GM18505 (cell line): ENCODE measurements around the gene TFRC.
A peak's percentile ranks its signal among the peaks of the same experiment; 100 is the strongest.
"Not testable (repeated sequence)": the region's sequence is repeated elsewhere in the genome, so short reads cannot be mapped to it uniquely, and the experiment has no call there.

Experiments used
- ATAC-seq: cut with Tn5 transposase; IDR thresholded peaks from one replicate; pipeline ENCODE4 v1.9.1; 2021; ENCODE audit not compliant: unreplicated experiment
- POLR2A ChIP-seq: IDR thresholded peaks from 4 replicates; pipeline ENCODE4 v1.6.1; 2011; ENCODE audit warnings: borderline replicate concordance; ENCODE audit not compliant: insufficient read depth, insufficient read length; ENCODE audit errors: extremely low read depth

TFRC gene

DNA sequence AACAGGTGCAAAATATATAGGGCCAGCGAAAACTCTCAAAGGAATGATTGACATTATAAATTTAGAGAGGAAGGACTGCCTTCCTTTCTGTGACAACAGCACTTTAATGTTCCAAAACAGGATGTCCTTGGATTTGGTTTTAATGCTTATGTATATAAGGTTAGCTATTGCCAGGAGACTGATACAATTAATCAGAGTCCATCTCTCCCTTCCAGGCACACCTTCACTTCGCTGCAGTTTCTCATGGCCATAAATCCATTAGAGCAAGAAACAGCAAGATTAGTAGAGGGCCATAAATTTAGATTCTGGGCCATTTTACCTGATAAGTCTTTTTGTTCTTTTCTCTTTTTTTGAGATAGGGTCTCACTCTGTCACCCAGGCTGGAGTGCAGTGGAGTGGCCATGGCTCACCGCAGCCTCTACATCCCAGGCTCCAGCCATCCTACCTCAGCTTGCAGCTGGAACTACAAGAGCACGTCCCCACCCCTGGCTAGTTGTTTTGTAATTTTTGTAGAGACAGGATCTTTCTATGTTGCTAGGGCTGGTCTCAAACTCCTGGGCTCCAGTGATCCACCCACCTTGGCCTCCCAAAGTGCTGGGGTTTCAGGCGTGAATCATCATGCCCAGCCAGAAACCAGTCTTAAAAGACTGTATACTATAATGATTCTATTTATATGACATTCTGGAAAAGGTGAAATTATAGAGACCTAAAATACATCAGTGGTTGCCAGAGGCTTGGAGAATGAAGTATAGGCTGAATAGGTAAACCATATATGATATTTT is 15.7 kb upstream of the TFRC start:
- no peak for ATAC-seq
- TF ChIP-seq POLR2A = no peak

- no peak for TF ChIP-seq POLR2A
- ATAC-seq = peak; percentile 85
Observed at GRCh38 chr3:196096382-196096953, 14.6 kb upstream of the TFRC start.

GRCh38 chr3:196093317-196094111 is 11.6 kb upstream of the TFRC start:
- ATAC-seq = no peak
- no peak for TF ChIP-seq POLR2A

- ATAC-seq = no peak
- no peak for TF ChIP-seq POLR2A
Observed at GRCh38 chr3:196087906-196088305, 6.0 kb upstream of the TFRC start.

DNA sequence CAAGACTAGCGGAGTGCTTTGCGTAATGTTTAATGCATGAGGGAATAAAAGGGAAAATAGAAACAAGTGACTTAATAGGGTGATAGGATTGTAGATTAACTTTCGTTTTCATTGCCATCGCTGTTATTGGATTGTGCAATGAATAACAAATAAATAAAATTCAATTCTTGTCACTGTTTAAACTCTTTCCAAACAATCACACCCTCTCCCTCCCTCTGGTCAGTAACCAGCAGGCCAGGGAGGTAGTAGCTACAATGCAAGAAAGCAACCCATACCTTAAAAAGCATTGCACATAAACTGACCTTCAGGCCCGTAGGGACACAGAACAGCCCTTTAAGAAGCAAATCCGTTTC is 705 bp upstream of the TFRC start:
- no peak for TF ChIP-seq POLR2A
- ATAC-seq = peak; percentile 9

DNA sequence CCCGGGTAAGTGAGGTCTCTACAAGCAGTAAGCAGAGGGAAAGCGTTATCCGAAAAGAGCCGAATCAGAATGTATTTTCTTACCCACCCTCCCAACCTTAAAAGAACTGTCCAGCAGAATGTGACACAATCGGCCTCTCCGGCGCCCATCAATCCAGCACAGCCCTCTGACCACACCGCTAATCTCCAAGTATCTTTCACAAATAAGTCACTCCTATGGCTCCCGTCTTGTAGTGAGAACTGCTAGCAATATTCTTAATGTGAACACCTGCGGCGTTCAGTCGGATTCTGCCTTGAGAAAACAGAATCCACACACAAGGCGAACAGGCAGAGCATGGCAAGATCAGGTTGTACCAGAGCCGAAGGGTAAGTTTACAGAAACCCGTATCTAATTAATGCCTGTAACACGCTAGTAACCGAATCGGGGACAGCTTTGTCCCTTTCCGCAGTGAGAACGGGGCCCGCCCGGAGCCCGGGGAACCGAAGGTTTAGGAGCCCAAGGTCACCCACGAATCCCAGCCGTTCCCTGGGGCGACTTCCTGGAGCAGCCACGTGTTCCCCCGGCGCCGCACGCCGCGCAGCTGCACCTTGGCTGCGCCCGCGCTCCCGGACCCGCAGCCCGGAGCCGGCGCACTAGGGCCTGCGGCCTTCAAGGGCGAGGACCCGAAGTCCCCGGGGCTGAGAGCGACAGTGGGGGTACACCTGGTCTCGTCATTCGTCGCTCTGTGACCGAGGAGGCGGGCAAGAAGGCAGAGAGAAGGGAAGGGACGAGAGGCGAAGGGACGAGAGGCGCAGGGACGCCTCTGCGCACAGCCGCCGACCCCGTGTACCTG is 672 bp downstream of the TFRC start:
- peak; percentile 38 for ATAC-seq
- no peak for TF ChIP-seq POLR2A

GRCh38 chr3:196080101-196080846 is 1.6 kb downstream of the TFRC start:
- ATAC-seq = not testable (repeated sequence)

- no peak for ATAC-seq
- TF ChIP-seq POLR2A = no peak
Observed at GRCh38 chr3:196079682-196080081, 2.2 kb downstream of the TFRC start.

- no peak for TF ChIP-seq POLR2A
- no peak for ATAC-seq
Observed at GRCh38 chr3:196075013-196075412, 6.9 kb downstream of the TFRC start.

GRCh38 chr3:196073255-196073753 is 8.6 kb downstream of the TFRC start:
- TF ChIP-seq POLR2A = no peak
- peak; percentile 70 for ATAC-seq

DNA sequence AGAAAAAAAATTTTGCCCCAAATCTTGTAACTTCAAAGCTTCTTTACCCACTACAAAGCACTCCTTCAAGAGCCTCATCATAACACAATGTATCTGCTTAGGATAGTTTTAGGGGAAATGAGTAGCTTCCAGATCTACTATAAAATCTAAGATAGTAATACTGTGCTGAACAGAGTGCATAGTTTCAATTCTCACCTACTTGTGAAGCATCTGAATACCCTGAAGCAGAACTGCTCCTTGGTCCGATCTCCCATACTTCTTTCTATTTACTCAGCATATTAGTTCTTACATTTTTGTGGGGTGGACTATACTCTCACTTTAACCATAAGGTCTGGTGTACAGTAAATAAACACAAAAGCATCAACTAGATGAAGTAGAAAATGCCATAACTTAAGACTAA is 9.6 kb downstream of the TFRC start:
- TF ChIP-seq POLR2A = no peak
- no peak for ATAC-seq

GRCh38 chr3:196068812-196069211 is 13.1 kb downstream of the TFRC start:
- not testable (repeated sequence) for ATAC-seq

- ATAC-seq = no peak
- no peak for TF ChIP-seq POLR2A
Observed at GRCh38 chr3:196067439-196067838, 14.5 kb downstream of the TFRC start.

GRCh38 chr3:196063971-196064370 is 17.9 kb downstream of the TFRC start:
- ATAC-seq = no peak
- TF ChIP-seq POLR2A = no peak
